Fibroblast of the aortic adventitia (primary cell): ENCODE measurements around the gene SOCS1. TPM values are rescaled to one million over a fixed set of nuclear protein-coding genes. Genes with fewer than 3 reads are reported as not detected.
"Not testable (repeated sequence)": the region's sequence is repeated elsewhere in the genome, so short reads cannot be mapped to it uniquely, and the experiment has no call there.

Source experiments
- DNase-seq: peaks from one replicate; pipeline ENCODE4 v3.0.0-alpha.2; 2010; ENCODE audit warnings: low read depth
- H3K4me3 ChIP-seq: 2 replicates; pipeline ENCODE4 v1.5.1; 2011; ENCODE audit warnings: low read depth, mild to moderate bottlenecking, control low read depth, low read length, moderate library complexity
- total RNA-seq: library from RNA; depleted of rRNA; stranded (reverse); fragments of >200 nt; gene quantifications from 2 replicates; pipeline ENCODE4 v1.2.3, GENCODE V29; 2012; ENCODE audit warnings: low replicate concordance
- TF ChIP-seq, protein P1 (sequence below): IDR thresholded peaks from 2 replicates; pipeline ENCODE4 v1.5.1; 2011; ENCODE audit warnings: mild to moderate bottlenecking, low read length, control low read depth, inconsistent platforms; ENCODE audit not compliant: insufficient read depth

SOCS1 gene
- total RNA-seq, 1 donor = 5.6 TPM

DNA sequence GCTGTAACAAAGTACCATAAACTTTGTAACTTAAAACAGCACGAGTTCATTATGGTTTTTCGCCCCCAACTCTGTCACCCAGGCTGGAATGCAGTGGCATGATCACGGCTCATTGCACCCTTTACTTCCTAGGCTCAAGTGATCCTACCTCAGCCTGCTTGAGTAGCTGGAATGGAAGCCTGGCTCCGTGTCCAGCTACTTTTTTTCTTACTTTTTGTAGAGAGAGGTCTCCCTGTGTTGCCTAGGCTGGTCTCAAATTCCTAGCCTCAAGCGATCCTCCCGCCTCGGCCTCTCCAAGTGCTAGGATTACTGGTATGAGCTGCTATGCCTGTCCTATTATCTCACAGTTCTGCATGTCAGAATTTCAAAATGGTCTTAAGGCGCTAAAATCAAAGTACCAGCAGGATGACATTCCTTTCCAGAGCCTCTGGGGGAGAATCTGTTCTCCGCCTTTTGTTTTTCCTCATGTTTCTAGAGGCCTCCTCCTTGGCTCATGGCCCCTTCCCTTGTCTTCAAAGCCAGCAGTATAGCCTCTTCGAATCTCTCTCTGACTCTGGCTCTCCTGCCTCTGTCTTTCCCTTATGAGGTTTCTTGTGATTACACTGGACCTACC, 35.2 kb upstream of the SOCS1 start:
- DNase-seq = no peak

DNA sequence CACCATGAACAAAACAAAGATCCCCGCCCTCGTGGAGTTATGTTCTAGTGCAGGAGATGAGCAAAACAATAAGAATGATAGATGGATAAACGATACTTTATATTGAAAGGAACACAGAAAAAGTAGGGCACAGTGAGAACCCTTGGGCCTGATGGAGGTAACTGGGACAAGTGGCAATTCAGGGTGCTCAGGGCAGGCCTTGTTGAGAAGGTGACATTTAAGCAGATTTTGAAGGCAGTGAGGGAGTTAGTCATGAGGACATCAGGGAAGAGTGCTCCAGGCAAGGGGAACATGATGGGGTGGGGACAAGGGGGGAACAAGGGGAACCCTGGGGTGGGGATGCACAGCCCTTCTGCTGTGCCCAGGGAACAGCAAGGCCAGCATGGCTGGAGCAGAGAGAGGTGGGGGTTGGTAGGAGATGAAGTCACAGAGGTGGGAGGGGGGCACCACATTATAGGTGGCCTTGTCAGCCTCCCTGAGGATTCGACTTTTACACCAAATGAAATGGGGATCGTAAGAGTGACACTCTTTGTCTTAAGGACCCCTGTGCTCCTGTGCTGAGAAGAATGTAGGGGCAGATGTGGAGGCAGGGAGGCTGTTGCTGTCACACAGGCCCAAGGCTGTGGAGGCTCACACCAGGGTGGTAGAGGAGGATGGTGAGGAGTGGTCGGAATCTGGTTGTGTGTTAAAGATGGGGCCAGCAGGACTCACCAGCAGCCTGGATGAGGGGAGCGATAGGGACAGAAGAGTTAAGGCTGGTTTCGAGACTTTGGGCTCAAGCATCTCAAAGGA, 34.3 kb upstream of the SOCS1 start:
- no peak for DNase-seq
- H3K4me3 ChIP-seq = no peak overlapping the region
- TF ChIP-seq, protein P1, sequence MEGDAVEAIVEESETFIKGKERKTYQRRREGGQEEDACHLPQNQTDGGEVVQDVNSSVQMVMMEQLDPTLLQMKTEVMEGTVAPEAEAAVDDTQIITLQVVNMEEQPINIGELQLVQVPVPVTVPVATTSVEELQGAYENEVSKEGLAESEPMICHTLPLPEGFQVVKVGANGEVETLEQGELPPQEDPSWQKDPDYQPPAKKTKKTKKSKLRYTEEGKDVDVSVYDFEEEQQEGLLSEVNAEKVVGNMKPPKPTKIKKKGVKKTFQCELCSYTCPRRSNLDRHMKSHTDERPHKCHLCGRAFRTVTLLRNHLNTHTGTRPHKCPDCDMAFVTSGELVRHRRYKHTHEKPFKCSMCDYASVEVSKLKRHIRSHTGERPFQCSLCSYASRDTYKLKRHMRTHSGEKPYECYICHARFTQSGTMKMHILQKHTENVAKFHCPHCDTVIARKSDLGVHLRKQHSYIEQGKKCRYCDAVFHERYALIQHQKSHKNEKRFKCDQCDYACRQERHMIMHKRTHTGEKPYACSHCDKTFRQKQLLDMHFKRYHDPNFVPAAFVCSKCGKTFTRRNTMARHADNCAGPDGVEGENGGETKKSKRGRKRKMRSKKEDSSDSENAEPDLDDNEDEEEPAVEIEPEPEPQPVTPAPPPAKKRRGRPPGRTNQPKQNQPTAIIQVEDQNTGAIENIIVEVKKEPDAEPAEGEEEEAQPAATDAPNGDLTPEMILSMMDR = no peak

More for the DNA sequence above, 35.2 kb upstream of the SOCS1 start:
- H3K4me3 ChIP-seq = no peak overlapping the region
- TF ChIP-seq, protein P1 = no peak

DNA sequence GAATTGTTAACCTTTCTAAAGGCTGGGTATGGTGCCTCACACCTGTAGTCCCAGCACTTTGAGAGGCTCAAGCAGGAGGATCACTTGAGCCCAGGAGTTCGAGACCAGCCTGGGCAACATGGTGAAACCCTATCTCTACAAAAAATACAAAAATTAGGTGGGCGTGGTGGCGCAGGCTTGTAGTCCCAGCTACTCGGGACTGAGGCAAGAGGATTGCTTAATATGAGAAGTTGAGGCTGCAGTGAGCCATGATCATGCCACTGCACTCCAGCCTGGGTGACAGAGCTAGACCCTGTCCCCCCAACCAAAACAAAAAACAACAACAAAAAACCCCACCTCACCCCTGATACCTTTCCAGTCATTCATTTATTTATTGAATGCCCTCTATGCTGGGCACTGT, 33.7 kb upstream of the SOCS1 start:
- DNase-seq, H3K4me3 ChIP-seq: not testable (repeated sequence)

- no peak overlapping the region for H3K4me3 ChIP-seq
- no peak for DNase-seq
- TF ChIP-seq, protein P1 = no peak
These were observed 33.2 kb upstream of the SOCS1 start for GRCh38 chr16:11289202-11289601.

DNA sequence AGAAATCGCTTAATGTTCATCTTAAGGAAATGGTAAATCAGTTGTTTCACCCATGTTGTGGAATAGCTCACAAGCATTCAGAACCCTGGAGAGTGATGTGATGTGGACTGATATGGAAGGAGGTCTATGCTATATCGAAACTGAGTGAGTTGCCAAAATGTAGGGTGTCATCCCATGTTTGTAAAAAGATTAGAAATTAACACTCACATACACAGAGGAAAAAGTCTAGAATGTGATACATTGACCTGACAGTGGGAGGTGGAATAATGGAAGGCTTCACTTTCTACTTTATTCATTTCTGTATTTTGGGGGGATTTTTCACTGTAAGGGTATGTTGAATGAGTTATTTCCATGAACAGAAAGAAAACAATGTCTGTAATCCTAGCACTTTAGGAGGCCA, 29.8 kb upstream of the SOCS1 start:
- TF ChIP-seq, protein P1 = no peak
- DNase-seq = no peak
- H3K4me3 ChIP-seq = no peak overlapping the region

- no peak for DNase-seq
- TF ChIP-seq, protein P1 = no peak
- H3K4me3 ChIP-seq = no peak overlapping the region
These were observed 27.8 kb upstream of the SOCS1 start for GRCh38 chr16:11283820-11284248.

- no peak for DNase-seq
- H3K4me3 ChIP-seq = no peak within 1 kb of the TSS
- TF ChIP-seq, protein P1 = no peak
These were observed 24.9 kb upstream of the SOCS1 start, which contains the start of gene PRM1 for GRCh38 chr16:11280616-11281522. PRM1 (minus strand) TSS chr16:11281330; CDS start chr16:11281238, 92 bp downstream.
